ENCODE measurements around the gene CELSR2. TPM values are rescaled to one million over a fixed set of nuclear protein-coding genes. Genes with fewer than 3 reads are reported as not detected.

The CELSR2 gene
- polyA plus RNA-seq, 3 donors = 0.67 to 2.3 (median 0.94) TPM

DNA sequence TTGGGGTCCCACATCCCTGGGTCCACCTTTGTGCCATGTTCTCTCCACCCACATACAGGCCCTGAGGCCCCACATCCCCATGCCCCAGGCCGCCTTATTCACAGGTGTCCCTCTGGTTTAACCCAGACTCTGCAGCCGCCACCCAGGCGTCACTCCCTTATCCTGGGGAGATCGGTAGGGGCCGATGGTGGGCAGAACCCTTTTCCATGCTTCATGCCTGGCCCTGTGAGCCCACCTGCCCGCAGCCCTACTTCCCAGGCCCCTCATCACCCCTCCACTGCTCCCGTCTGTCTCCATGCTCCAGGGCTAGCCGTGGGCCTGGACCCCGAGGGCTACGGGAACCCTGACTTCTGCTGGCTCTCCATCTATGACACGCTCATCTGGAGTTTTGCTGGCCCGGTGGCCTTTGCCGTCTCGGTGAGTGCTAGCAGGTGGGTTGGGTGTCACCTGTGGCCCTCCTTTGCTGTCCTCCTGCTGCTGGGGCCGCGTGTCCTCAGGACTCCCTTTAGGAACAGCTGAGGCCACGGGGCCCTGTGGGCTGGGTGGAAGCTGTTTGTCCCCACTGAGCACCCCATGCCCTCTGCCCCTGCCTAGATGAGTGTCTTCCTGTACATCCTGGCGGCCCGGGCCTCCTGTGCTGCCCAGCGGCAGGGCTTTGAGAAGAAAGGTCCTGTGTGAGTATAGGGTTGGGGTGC lies 21.4 kb downstream of the CELSR2 start:
- 91 to 94% (median 92%) methylated on average over 18 to 20 of the region's 20 CpGs for WGBS, 3 donors
- H3K27ac ChIP-seq (ENCODE audit: low read depth, low read length) = no peak overlapping the region

GRCh38 chr1:109271458-109271857 lies 22.1 kb downstream of the CELSR2 start:
- H3K27ac ChIP-seq (ENCODE audit: low read depth, low read length) = no peak overlapping the region
- WGBS, 3 donors = 84 to 89% (median 86%) methylated on average over 6 of the region's 6 CpGs

GRCh38 chr1:109272021-109272799 lies 22.9 kb downstream of the CELSR2 start:
- no peak overlapping the region for H3K27ac ChIP-seq (ENCODE audit: low read depth, low read length)
- WGBS, 3 donors = 78 to 88% (median 80%) methylated on average over 12 to 13 of the region's 13 CpGs

DNA sequence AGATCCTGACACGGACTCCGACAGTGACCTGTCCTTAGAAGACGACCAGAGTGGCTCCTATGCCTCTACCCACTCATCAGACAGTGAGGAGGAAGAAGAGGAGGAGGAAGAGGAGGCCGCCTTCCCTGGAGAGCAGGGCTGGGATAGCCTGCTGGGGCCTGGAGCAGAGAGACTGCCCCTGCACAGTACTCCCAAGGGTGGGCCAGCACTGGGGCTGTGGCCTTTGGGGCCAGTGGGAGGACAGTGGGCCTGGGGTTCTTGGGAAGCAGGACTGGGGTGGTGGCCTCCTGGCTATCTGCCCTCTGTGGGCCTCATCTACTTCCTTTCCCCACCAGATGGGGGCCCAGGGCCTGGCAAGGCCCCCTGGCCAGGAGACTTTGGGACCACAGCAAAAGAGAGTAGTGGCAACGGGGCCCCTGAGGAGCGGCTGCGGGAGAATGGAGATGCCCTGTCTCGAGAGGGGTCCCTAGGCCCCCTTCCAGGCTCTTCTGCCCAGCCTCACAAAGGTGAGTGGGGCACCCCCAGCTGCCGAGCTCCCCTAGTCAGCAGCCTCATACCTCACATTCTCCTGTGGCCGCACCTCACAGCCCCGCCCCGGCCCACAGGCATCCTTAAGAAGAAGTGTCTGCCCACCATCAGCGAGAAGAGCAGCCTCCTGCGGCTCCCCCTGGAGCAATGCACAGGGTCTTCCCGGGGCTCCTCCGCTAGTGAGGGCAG lies 23.6 kb downstream of the CELSR2 start:
- WGBS, 3 donors = 84 to 90% (median 87%) methylated on average over 13 to 16 of the region's 16 CpGs
- no peak overlapping the region for H3K27ac ChIP-seq (ENCODE audit: low read depth, low read length)

GRCh38 chr1:109273570-109274288 lies 24.4 kb downstream of the CELSR2 start:
- no peak overlapping the region for H3K27ac ChIP-seq (ENCODE audit: low read depth, low read length)
- 71 to 82% (median 74%) methylated on average over 26 to 30 of the region's 30 CpGs for WGBS, 3 donors

GRCh38 chr1:109274533-109275476 lies 25.5 kb downstream of the CELSR2 start:
- WGBS, 3 donors = 28 to 68% (median 49%) methylated on average over 22 to 24 of the region's 24 CpGs
- no peak overlapping the region for H3K27ac ChIP-seq (ENCODE audit: low read depth, low read length)

- 55 to 68% (median 63%) methylated on average over 9 of the region's 9 CpGs for WGBS, 3 donors
- no peak overlapping the region for H3K27ac ChIP-seq (ENCODE audit: low read depth, low read length)
Observed at GRCh38 chr1:109275706-109276345, 26.5 kb downstream of the CELSR2 start.

- H3K27ac ChIP-seq (ENCODE audit: low read depth, low read length) = no peak overlapping the region
- 51 to 73% (median 71%) methylated on average over 7 of the region's 7 CpGs for WGBS, 3 donors
Observed at GRCh38 chr1:109277434-109278204, 28.3 kb downstream of the CELSR2 start.

GRCh38 chr1:109279615-109280278 lies 30.4 kb downstream of the CELSR2 start:
- 82 to 86% (median 86%) methylated on average over 5 of the region's 5 CpGs for WGBS, 3 donors
- H3K27ac ChIP-seq (ENCODE audit: low read depth, low read length) = no peak overlapping the region

DNA sequence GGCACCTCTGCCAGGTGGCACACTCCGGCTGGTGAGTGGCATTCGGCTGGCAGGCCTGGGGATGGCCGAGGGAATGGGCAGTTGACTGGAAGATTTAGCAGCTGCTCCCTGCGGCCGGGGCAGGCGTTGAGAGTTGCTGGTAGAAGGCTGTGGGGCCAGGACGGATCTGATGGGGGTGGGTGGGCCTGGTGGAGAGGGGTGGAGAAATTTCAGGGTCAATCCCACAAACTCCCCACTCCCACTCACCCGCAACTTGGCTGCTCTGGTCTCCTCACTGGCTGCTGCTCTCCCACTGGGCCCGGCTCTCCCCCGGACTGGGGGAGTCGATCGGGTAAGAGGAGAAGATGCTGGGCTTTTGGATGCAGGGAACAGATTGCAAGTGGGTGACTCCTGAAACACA lies 31.5 kb downstream of the CELSR2 start:
- H3K27ac ChIP-seq (ENCODE audit: low read depth, low read length) = no peak overlapping the region
- 80 to 92% (median 89%) methylated on average over 12 of the region's 12 CpGs for WGBS, 3 donors

- H3K27ac ChIP-seq (ENCODE audit: low read depth, low read length) = no peak overlapping the region
- WGBS, 3 donors = 56 to 71% (median 64%) methylated on average over 28 of the region's 28 CpGs
Observed at GRCh38 chr1:109281680-109282496, 32.5 kb downstream of the CELSR2 start.

- no peak overlapping the region for H3K27ac ChIP-seq (ENCODE audit: low read depth, low read length)
- 12 to 24% (median 20%) methylated on average over 6 to 10 of the region's 10 CpGs for WGBS, 3 donors
Observed at GRCh38 chr1:109282497-109282951, 33.2 kb downstream of the CELSR2 start.

- no peak within 1 kb of the TSS for H3K27ac ChIP-seq (ENCODE audit: low read depth, low read length)
- 0 to 1% (median 1%) methylated on average over 55 to 56 of the region's 56 CpGs for WGBS, 3 donors
Observed at GRCh38 chr1:109282952-109283747, 33.8 kb downstream of the CELSR2 start, which contains the start of gene PSRC1. TSS of gene PSRC1 (minus strand) at chr1:109283145.
